HG03520 (cell line): ENCODE data around the gene UBE2G2.

Source experiments
- ATAC-seq: cut with Tn5 transposase; IDR thresholded peaks from one replicate; pipeline ENCODE4 v1.9.1; 2021; ENCODE audit warnings: mild to moderate bottlenecking, moderate library complexity; ENCODE audit not compliant: unreplicated experiment

Gene UBE2G2, protein sequence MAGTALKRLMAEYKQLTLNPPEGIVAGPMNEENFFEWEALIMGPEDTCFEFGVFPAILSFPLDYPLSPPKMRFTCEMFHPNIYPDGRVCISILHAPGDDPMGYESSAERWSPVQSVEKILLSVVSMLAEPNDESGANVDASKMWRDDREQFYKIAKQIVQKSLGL

DNA sequence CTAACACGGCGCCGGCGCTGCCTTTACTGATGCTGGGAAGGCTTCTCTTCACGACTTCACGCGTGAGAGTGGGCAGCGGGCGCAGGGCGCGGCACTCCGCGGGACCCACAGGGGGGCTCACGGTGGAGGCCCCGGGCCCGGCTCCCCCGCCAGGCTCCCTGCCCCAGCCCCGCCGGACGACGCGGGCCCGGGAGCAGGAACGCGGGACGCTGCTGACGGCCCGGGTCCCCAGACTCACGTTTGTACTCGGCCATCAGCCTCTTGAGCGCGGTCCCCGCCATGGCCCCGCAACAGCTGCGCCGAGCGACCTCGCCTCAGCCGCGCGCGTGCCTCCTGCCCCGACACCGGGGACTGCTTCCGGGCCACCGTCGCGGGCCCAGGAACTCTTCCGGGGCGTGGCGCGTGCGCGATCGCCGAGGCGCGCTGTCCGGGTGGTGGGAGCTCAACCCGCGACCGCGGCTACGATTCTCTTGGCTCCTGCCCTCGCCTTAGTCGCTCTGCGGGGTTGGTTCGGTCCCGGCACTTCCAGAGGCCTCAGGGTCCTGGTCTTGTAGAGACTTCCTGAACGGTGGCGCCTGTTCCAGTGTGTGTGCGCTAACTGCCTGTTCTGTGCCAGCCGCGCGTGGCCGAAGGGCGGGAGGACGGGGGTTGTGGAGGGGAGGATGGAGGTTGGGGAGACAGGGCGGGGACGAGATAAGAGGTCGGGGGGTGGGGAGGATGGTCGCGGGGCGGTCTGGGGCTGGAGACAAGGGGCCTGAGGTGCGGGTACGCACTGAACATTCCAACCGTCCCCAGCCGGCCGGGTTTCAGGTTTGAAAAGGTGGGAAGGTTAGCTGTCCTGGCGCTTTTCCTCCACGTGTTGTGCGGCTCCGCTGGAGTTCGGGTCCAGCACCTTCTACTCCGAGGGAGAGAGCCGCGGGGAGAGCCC lies at the start of gene UBE2G2:
TSS of gene UBE2G2 (minus strand) at position 353 of the 928 bp plus-strand sequence. CDS start at position 281, 72 bp downstream.
- peak; percentile 71 for ATAC-seq

DNA sequence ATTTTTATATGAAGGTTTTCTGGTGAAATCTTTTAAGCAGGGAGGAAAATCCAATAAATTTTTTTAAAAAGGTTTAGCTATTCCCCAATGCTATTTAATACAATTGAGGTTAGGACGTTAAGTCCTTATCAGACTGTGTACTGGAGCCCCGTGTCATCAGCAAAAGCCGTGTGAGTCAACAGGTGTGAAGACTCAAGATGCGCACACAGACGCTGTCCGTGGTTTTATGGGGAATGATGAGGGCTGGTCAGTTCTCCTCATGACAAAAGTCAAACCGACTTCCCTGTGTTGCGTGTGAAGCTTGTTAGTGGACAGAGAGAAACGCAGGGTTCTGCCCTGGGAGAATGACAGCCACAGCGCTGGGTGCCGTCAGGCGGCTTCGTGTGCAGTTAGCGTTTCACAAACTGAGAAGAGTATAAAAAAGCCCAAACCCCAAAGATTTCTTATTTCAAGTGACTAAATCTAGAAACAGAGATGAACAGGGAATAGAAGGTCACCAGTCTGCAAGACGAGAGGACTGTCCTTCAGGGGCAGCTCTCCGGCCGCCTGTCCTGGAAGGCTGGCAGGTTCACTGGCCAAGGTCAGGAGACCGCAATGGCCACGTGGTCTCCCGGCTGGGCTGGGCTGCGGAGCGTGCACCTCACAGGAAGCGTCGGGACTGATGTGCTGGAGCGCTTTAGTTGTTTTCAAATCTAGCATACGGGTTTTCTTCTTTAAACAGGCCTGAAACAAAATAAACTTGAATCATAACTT lies 49.5 kb upstream of the UBE2G2 start:
- ATAC-seq, result no peak

DNA sequence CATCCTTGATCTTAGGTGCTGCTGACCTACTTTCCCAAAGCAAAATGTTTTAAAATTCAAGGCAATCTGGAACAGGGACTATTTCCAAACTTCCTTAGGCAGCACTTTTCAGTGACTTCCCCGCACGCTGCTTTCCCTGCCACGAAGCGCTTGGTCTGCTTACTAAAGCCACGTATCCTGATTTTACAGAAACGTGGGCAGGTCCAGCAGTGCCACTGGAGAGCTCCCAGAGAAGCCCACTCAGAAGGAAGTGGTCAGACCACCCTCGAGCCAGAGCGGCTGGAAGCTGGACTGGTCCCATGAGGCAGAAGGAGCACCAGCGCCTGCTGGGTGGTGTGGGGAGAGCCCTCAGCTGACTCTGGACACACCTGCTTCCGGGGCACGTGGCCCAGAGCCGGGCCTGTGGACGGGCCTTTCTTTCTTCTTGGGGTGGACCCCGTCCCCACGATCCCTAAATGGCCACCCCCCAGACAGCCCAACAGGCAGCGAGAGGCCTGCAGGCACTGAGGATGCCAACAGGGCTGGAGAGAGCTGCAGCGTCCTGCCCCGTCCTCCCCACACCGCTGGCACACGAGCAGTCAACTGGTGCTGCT lies 48.7 kb upstream of the UBE2G2 start:
- no peak for ATAC-seq

DNA sequence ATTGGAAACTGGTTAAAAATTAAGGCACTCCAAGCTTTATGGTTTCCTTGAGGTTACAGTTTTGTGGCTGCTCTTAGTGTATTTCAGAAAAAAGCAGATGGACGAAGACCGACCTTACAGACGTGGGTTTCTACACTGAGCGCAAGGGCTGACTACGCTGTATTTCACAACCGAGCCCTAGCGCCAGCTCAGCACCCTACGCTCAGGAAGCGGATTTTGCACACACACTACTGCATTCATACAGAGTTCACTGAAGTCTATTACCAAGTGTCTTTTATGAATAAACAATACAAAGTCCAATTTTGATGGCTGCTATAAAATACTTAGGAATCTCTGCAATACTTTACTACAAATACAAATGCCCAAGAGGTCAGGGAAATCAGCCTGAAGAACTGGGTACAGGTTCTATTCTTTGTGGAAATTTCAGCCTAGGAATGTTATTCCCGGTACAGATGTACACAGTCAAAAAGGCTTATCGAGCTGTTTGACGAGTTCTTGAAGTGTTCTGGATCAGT lies 48.1 kb upstream of the UBE2G2 start:
- ATAC-seq, result no peak

DNA sequence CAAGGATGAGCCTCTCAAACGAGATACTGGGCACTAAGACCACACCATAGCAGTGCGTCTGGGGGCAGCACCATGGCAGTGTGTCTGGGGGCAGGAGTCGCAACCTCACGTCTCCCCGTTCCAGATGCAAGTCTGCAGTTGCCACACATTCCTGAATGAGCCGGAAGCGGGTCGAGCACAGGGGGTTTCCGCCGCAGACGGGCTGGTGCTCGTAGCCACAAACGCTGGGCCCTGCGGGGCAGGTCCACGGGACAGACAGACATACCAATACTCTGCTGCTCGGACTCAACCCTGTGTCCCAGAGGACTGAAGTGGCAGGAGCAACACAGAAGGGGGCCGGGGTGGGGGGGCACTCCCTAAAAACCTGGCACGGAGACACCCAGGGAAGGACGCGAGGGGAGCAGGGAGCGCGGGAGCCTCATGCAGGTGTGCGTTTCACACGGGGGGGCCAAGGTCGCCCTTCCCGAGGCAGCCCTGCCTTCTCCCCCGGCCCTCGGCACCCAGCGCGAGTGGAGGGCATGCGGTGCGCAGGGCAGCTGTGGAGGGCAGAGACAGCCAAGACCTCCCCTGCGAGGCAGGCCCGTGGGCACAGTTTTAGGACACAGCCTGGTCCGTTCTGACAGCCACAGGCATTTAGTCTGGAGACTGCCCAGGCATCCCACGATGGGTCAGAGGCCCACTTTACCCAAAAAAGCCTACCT lies 47.4 kb upstream of the UBE2G2 start:
- ATAC-seq, result no peak

DNA sequence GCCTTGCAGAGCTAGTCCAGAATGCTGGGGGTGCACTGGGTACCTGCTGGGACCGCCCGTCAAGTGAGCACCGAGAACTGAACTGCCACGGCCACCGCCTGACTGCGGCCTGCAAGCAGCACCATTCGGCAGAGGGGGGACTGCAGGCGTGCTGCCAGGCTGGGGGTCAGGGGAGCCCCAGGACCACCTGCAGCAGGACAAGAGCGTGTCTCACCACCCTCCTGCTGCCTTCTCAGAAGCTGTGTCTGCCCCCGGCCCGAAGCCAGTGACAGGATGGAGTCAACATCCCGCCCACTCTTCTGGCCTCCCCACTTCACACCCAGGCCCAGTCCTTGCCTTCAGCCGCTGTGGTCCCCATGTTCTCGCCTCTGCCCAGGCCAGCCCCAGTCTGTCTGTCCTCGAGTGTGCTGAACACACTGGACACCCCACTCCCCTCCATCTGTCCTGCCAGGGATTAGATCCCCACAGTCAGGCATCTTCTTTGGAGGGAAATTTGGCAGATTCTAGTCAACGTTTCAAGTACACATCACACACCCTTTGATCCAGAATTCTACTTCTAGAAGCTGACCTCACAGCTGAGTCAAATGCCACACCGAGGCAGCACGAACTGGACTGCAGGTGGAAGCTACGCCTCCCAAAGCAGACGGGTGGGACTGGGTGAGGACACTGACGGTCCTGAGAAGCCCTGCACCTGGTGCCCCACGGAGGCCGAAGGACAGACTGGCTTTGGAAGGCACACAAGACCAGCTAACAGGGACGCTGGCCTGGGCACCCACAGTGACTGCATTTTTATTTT lies 45.8 kb upstream of the UBE2G2 start:
- no peak for ATAC-seq

DNA sequence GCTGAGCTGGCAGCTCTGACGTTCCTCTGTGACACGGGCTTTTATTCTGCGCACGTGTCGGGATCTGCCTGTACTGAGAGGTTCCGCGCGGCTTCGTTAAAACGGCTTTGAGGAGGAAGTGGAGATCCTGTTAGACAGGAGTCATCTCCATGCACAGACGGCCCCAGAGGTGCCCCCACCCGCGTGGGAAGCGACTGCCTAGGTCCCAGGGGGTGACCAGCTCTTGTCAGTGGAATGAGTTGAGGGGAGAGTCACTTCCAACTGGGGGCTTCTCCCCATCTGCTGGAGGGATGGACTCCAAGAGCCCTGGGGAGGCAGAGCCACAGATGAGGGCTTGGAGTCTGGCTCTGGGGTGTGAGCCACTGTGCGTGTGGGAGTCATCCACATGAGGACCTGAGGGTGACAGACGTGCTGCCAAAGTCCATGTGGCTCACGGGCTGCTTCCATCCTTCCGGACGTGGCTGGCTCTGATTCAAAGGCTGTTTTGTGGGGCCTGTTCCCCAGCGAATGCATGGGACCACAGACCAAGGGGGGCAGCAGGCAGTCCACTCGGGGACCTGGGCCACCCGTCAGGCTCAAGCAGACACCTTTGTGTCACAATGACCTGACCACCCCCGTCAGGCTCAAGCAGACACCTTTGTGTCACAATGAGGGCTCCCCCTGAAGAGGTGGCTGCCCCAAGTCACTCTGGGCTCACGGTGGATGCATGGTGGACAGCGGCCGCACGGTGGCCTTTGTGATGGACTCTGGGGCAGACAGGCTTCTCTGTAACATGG lies 45.1 kb upstream of the UBE2G2 start:
- no peak for ATAC-seq

DNA sequence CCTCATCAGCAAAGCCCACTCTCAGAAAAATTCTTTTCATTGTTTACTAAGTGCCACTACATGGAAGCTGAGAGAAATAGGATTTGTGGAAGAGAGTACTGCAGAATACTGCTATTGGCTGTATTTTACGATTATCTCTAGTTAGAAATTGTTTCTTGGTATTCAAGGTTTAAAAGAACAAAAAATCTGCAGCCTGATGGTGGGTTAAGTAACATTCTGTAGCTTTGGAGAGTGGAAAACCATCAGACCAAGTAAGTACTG lies 44.5 kb upstream of the UBE2G2 start:
- ATAC-seq, result no peak

DNA sequence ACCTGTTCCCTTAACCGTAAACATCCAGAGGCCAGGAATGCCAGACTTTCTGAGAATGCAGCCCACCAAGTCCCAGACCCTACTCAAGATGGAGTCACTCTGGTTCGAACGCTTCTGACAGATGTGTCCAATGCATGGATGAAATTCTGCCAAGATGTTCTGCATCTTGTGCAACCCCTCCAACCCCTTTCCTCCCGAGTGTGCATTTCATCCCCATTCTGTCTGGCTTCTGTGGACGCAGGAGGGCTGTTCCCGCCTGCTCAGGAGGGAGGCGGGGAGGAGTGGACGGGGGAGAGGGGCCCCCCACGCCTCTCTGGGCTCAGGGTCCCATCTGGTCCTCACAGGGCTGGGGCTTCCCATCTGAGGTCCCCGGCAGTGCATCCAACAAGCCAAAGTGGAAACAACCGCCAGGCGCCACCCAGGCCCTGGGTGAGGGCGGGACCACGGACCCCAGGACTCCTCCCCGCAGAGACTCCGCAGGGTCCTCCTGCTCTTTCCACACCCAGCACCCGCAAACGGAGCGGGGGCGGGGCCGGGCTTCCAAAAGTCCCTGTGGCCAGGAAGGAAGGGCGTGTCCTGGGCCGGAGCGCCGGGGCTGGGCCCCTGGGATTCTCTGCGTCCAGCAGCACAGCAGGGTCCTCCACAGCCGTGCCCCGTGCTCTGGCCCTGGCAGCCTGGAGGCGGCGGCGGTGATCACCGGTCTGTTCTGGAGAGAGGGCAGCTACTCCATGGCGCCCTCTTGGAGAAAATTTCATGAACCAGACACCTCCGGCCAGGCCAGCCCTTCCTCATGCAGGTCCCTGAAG lies 44.0 kb upstream of the UBE2G2 start:
- ATAC-seq, result no peak

DNA sequence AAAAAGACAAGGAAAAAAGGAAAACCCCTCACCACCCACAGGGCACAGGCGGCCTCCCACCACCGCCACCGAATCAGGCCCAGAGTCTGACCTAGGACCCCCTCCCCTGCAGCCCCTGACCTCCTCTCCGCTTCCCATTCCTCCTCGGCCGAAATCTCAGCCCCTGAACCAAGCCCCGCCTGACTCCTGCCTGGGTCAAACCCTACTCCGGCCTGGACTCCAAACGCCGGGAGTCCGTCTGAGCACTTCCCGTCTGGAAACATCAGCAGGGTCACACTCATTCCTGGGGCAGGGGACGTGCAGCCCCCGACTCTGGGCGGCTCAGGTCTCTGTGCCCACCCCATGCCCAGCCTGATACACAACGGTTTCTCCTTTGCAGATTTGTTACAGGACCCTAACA lies 42.6 kb upstream of the UBE2G2 start:
- ATAC-seq, result no peak

DNA sequence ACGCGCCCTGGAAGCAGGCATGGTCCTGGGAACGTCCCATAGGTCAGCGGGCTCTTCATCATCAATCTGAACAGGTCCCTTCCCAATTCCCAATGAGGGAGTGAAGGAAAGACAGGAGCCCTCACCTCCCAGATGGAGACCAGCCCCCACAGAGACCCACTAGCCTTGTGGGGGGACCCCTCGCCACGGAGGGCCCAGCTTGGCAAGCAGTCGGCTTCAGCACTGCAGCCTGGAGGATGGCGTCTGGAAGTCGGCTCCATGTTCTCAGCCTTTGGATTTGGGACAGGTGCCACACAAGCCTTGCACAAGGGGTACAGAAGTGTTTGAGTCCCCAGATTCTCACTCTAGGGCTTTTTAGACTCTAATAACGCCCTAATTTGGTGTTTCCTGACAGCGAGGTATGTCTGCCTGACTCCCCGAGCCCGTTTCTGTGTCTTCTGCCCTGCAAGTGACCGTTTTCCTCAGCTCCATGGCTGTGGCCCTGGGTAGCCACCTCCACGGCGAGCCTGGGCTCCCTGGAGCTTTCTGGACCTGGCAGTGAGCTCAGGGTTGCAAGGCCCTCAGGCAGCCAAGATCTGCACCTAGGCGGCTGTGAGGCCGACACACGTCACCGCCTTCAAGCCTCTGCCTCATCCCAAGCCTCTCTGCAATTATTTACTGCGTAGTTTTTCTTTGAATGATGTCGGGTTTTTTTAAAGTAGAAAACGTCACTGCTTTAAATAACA lies 41.3 kb upstream of the UBE2G2 start:
- no peak for ATAC-seq

DNA sequence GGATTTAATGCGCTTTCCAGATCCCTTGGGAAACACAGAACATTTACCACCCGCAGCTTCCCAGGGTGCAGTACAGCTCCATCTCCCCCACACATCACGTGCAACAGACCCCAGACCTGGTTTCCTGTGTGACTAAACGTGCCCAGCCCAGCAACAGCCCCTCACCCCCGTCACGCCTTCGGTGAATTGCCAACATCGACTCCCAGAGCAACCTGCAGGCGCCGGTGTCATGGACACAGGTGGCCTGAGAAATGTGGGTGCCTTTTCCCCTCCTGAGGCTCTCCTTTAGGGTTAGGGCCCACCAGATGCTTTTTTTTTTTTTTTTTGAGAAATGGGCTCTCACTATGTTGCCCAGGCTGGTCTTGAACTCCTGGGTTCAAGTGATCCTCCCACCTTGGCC lies 40.5 kb upstream of the UBE2G2 start:
- ATAC-seq, result no peak

DNA sequence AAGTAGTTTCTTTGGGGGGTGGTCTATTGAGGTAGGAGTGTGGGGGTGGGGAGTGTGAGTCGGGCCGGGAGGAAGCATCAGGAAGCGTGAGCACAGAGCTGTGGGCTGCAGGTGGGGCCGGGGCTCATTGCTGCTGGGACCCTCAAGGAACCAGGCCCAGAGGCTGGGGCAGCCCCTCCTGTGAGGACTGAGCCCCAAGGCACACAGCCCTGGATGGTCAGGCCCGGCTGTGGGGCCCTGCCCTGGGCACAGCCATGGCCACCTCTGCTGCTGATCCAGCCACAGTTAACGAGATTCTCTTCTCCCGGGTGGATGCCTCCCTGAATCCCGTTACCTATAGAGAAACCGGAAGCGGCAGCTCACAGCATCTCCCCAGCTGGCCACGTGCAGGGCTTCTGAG lies 39.2 kb upstream of the UBE2G2 start:
- no peak for ATAC-seq

DNA sequence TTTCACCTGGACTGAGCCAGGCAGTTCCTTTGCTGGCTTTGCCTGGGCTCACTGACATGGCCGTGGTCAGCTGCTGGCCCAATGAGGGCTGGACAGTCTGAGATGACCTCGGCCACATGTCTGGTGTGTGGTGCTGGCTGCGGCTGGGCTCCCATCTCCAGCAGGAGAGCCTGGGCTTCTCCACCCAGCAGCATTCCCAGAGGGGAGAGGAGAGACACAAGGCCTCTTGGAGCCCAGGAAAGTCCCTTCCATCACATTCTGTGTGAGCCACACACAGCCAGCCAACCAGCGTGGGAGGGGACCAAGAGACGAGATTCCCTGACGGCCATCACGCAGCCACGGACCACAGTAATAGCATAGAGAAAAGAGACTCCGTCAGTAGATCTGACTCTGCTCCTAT lies 37.3 kb upstream of the UBE2G2 start:
- no peak for ATAC-seq

DNA sequence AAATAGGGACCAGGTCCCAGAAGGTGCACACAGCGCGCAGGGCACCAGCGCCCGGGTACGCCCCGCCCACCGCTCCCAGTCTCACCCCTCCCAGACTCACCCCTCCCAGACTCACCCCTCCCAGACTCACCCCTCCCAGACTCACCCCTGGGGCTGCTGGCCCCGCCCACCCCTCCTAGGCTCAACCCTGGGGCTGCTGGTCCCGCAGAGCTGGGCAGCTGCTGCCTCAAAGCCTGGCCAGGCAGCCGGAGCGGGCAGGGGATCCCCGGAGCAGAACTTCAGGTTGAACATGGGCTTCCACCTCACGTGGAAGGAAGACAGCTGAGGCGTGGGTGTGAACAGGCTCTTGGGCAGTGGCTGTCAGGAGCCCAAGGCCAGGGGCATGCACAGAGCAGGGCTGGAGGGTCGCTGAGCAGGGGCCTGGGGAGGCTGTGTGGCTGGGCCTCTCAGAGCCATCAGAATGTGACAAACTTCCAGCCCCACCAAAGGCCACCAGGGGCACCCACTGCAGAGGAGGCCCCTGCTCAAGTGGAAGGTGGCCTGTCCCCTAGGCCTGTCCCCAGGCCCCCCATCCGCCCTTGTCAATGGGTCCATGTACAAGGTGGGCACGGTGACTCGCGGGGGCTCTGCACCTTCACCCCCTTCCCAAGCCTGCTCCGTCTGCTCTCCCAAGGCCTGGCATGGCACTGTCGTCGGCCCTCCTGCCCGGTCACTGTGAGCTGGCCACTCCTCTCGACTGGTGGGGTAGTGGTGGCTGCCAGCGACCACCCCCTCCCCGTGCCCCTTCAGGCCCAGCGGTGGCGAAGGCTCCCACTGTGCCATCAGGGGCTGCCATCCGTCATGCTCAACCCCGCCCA lies 36.6 kb upstream of the UBE2G2 start:
- ATAC-seq, result no peak

DNA sequence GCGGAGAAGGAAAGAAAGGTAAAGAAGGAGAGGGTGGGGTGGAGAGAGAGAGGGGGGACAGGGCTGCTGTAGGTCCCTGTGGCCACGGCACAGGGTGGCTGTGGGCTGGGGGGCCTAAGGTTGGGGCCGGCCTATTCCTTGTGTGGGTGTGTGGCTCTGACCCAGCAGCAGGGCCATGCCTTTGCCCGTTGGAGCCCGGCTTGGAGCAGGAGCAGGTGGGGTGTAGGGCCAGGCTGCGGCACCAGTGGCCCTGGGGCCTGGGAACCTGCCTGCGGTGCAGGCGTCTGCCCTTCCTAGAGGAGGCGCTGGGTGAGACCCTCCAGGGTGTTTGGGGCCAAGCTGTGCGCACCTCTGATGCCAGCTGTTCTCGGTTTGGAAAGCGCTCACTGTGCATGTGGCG lies 35.9 kb upstream of the UBE2G2 start:
- ATAC-seq, result no peak
